B cell (primary cell): ENCODE results near the gene RFC3. TPM values are rescaled to one million over a fixed set of nuclear protein-coding genes. Genes with fewer than 3 reads are reported as not detected.

Experiments used
- ATAC-seq: fragments of 200-7000 bp; cut with Tn5 transposase; one replicate; pipeline ENCODE4 v1.10.0; 2021; ENCODE audit warnings: low read depth, mild to moderate bottlenecking, moderate number of reproducible peaks, moderate library complexity
- CTCF ChIA-PET: fragments of 350-600 bp; sonication (Branson Sonifier 250); formaldehyde crosslinking; loops from one replicate; lab custom pipeline; 2021; ENCODE audit warnings: antibody characterized with exemption, inconsistent platforms; lab: Charles Lee
- POLR2A ChIA-PET: fragments of 350-600 bp; sonication (Branson Sonifier 250); formaldehyde crosslinking; loops from one replicate; lab custom pipeline; 2021; ENCODE audit warnings: antibody characterized with exemption; lab: Charles Lee
- DNase-seq: peaks from one replicate; pipeline ENCODE4 v3.0.0; 2013
- H2AFZ ChIP-seq: 2 replicates; pipeline ENCODE4 v1.6.1; 2012; ENCODE audit warnings: mild to moderate bottlenecking, low read depth, low read length; ENCODE audit not compliant: insufficient read depth, poor library complexity, severe bottlenecking
- H3K27ac ChIP-seq, 2 donors: 1 replicate in 1 of 2; 2 replicates in 1 of 2; pipeline ENCODE4 v1.5.1; 2012 to 2013; ENCODE audit warnings: low read length in 2 of 2, mild to moderate bottlenecking in 2 of 2, moderate library complexity in 1 of 2
- H3K27me3 ChIP-seq, 4 experiments: fragments of 200-600 bp in 1 of 4; sonication (generic) in 1 of 4; replicated peaks in 1 of 4; 1 replicate in 2 of 4; 2 replicates in 2 of 4; pipeline versions ENCODE4 v1.6.1 to v1.7.0; 2013 to 2016; ENCODE audit warnings: low read length in 3 of 4, mild to moderate bottlenecking in 2 of 4, mixed read lengths in 1 of 4, moderate library complexity in 1 of 4; ENCODE audit not compliant: insufficient read depth in 4 of 4, control insufficient read depth in 3 of 4; ENCODE audit errors: control extremely low read depth in 1 of 4
- H3K36me3 ChIP-seq, 2 experiments: replicated peaks in 1 of 2; 1 replicate in 1 of 2; 2 replicates in 1 of 2; pipeline versions ENCODE4 v1.6.1 to v1.7.1; 2013; ENCODE audit warnings: low read length in 1 of 2; ENCODE audit not compliant: insufficient read depth in 2 of 2, control insufficient read depth in 1 of 2; ENCODE audit errors: control extremely low read depth in 1 of 2, extremely low read depth in 1 of 2
- H3K4me1 ChIP-seq, 2 donors: fragments of 200-600 bp in 1 of 2; sonication (generic) in 1 of 2; 1 replicate in 1 of 2; 2 replicates in 1 of 2; pipeline versions ENCODE4 v1.5.1 to v1.6.1; 2013 to 2017; ENCODE audit warnings: low read length in 2 of 2; ENCODE audit not compliant: control insufficient read depth in 2 of 2, insufficient read depth in 2 of 2
- H3K4me2 ChIP-seq: replicated peaks from 2 replicates; pipeline ENCODE3; 2012; ENCODE audit warnings: mild to moderate bottlenecking, low read depth, low read length; ENCODE audit not compliant: poor library complexity, severe bottlenecking
- H3K4me3 ChIP-seq, 5 experiments: fragments of 200-600 bp in 1 of 5; sonication (generic) in 1 of 5; 1 replicate in 3 of 5; 2 replicates in 2 of 5; pipeline versions ENCODE4 v1.5.1 to v1.7.0; 2011 to 2016; ENCODE audit warnings: low read length in 4 of 5, mild to moderate bottlenecking in 4 of 5, low read depth in 2 of 5, control low read depth in 1 of 5, moderate library complexity in 1 of 5; ENCODE audit not compliant: insufficient read depth in 1 of 5; ENCODE audit errors: control extremely low read depth in 1 of 5, extremely low read depth in 1 of 5
- H3K79me2 ChIP-seq: fragments of 200-600 bp; sonication (generic); one replicate; pipeline ENCODE4 v1.6.0; 2016; ENCODE audit warnings: low read length; ENCODE audit not compliant: control insufficient read depth, insufficient read depth
- H3K9ac ChIP-seq: fragments of 200-600 bp; sonication (generic); 2 replicates; pipeline ENCODE4 v1.6.1; 2017; ENCODE audit warnings: mild to moderate bottlenecking, low read length, moderate library complexity
- H3K9me3 ChIP-seq, 3 donors: one replicate each; pipeline versions ENCODE4 v1.6.1 to v1.7.1; 2013; ENCODE audit warnings: low read length in 2 of 3; ENCODE audit not compliant: control insufficient read depth in 2 of 3, insufficient read depth in 1 of 3; ENCODE audit errors: control extremely low read depth in 1 of 3
- H4K20me1 ChIP-seq: 2 replicates; pipeline ENCODE4 v1.6.0; 2012; ENCODE audit warnings: mild to moderate bottlenecking, low read length; ENCODE audit not compliant: insufficient read depth, control insufficient read depth, poor library complexity, severe bottlenecking
- H3K27ac Mint-ChIP-seq: one replicate; pipeline ENCODE4 v1.8.0; 2021; ENCODE audit warnings: mixed read lengths
- H3K27me3 Mint-ChIP-seq: one replicate; pipeline ENCODE4 v1.8.0; 2021; ENCODE audit warnings: mixed read lengths
- H3K4me1 Mint-ChIP-seq: one replicate; pipeline ENCODE4 v1.8.0; 2021; ENCODE audit warnings: mixed read lengths
- H3K4me3 Mint-ChIP-seq: one replicate; pipeline ENCODE4 v1.8.0; 2021; ENCODE audit warnings: mixed read lengths
- H3K9me3 Mint-ChIP-seq: one replicate; pipeline ENCODE4 v1.8.0; 2022; ENCODE audit warnings: mixed read lengths; ENCODE audit not compliant: insufficient read depth
- CTCF ChIP-seq: fragments of 200-600 bp; IDR thresholded peaks from one replicate; pipeline ENCODE4 v1.8.0; 2022; ENCODE audit warnings: antibody characterized with exemption, mild to moderate bottlenecking
- EZH2 ChIP-seq: IDR thresholded peaks from 2 replicates; pipeline ENCODE4 v1.6.1; 2012; ENCODE audit warnings: borderline replicate concordance, low read depth, mild to moderate bottlenecking, moderate library complexity, low read length; ENCODE audit not compliant: insufficient read depth, poor library complexity, severe bottlenecking
- WGBS: methylation state at CpG from one replicate; pipeline ENCODE4 v1.1.5; 2013; ENCODE audit warnings: missing lambda C conversion rate; ENCODE audit not compliant: insufficient coverage; 5-methylcytosine and 5-hydroxymethylcytosine counted together
- intact Hi-C: fragments of 100-400 bp; cut with micrococcal nuclease; formaldehyde crosslinking; loops from one replicate; pipeline ENCODE4 v1.10.0; 2022
- polyA plus RNA-seq: library from polyadenylated mRNA; depleted of rRNA; stranded (reverse); fragments of >200 nt; gene quantifications from 2 replicates; pipeline ENCODE4 v1.2.3, GENCODE V29; 2012
- total RNA-seq, 2 donors: library from RNA; stranded (reverse); fragments of 120-200 nt in 1 of 2; gene quantifications; 1 replicate in 1 of 2; 2 replicates in 1 of 2; pipeline versions ENCODE4 v1.2.3 to v1.2.4, GENCODE V29; 2013 to 2022

Gene RFC3
- total and polyA plus RNA-seq, 2 donors (not counting 1 experiment from before 2014, with no cell fraction given), result 3.2 to 9.4 TPM

GRCh38 chr13:33784738-33785137 is 33.2 kb upstream of the RFC3 start:
- Mint-ChIP-seq H3K9me3 (peaks cover 2% of the 10 kb centered on the region), H3K4me1 (peaks cover 10% of the 10 kb centered on the region), H3K4me3 (no peak overlapping the region), H3K27me3 (peaks cover 3% of the 10 kb centered on the region), H3K27ac (no peak overlapping the region)
- intact Hi-C loops, result no loop called here
- no peak for TF ChIP-seq CTCF
- TF ChIP-seq EZH2, result no peak
- ChIA-PET POLR2A (no interaction called here), CTCF (no interaction called here)
- H4K20me1 ChIP-seq, result no peaks in the 10 kb centered on the region
- no peaks in the 10 kb centered on the region for H3K36me3 ChIP-seq
- WGBS, result no CpG with 5 or more reads among the region's 1 CpG
- H2AFZ ChIP-seq, result no peak overlapping the region
- peaks cover 0 to 1% (median 0%) of the 10 kb centered on the region in 3 donors for H3K9me3 ChIP-seq
- H3K79me2 ChIP-seq, result no peaks in the 10 kb centered on the region
- ATAC-seq (no peak), DNase-seq (no peak)
- no peak overlapping the region for H3K4me3 ChIP-seq
- H3K4me1 ChIP-seq, result peaks cover 6 to 10% of the 10 kb centered on the region in 2 donors
- H3K27me3 ChIP-seq, result no peaks in the 10 kb centered on the region
- no peak overlapping the region for H3K27ac ChIP-seq
- no peak overlapping the region for H3K4me2 ChIP-seq
- no peak overlapping the region for H3K9ac ChIP-seq

DNA sequence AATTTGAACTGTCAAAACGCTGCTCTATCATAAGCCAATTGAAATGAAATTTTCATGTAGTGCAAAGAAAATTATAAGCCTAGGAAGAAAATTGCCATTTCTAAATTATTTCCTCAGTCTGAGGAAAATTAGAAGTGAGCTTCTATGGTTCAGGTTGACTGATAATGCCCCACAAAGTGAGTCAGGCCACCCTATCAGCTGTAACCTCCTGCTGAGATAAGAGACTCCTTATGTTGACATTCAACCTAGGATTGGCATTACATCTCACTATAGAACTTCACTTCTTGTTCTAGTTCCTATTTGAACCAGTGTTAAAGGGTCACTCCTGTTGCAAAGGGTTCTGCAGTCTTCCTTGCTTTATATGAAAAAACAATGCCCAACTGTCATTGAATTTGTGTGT is 32.6 kb upstream of the RFC3 start:
- Histone ChIP-seq H3K27me3 (no peaks in the 10 kb centered on the region), H3K27ac (no peak overlapping the region), H3K36me3 (no peaks in the 10 kb centered on the region), H3K9me3 (peaks cover 0 to 1% (median 0%) of the 10 kb centered on the region in 3 donors), H4K20me1 (no peaks in the 10 kb centered on the region), H3K79me2 (no peaks in the 10 kb centered on the region), H3K9ac (no peak overlapping the region), H3K4me1 (peaks cover 6 to 10% of the 10 kb centered on the region in 2 donors), H2AFZ (no peak overlapping the region), H3K4me3 (no peak overlapping the region), H3K4me2 (no peak overlapping the region)
- POLR2A ChIA-PET, result no interaction called here
- Mint-ChIP-seq H3K27ac (no peak overlapping the region), H3K9me3 (peaks cover 2% of the 10 kb centered on the region), H3K4me1 (peaks cover 10% of the 10 kb centered on the region), H3K27me3 (peaks cover 3% of the 10 kb centered on the region), H3K4me3 (no peak overlapping the region)
- WGBS, result 100% methylated on average over 1 of the region's 1 CpG
- DNase-seq (no peak), ATAC-seq (no peak)
- intact Hi-C loops, result no loop called here
- CTCF ChIA-PET, result no interaction called here
- TF ChIP-seq CTCF (no peak), EZH2 (no peak)
